ENCODE results near the gene KRTAP3-1.
"Not testable (repeated sequence)": the region's sequence is repeated elsewhere in the genome, so short reads cannot be mapped to it uniquely, and the experiment has no call there.

Gene KRTAP3-1

GRCh38 chr17:41008811-41009210 lies at the start of gene KRTAP3-1:
TSS of gene KRTAP3-1 (minus strand) at chr17:41009128. CDS start at chr17:41009074, 54 bp downstream.
- DNase-seq: no peak

- no peak for DNase-seq
These were observed 48.6 kb upstream of the KRTAP3-1 start for GRCh38 chr17:41057547-41057946.

GRCh38 chr17:41055130-41055529 lies 46.2 kb upstream of the KRTAP3-1 start, which contains the start of gene KRTAP2-2:
TSS of gene KRTAP2-2 (minus strand) at chr17:41055230. CDS start at chr17:41055211, 19 bp downstream.
- not testable (repeated sequence) for DNase-seq

- not testable (repeated sequence) for DNase-seq
These were observed 45.6 kb upstream of the KRTAP3-1 start for GRCh38 chr17:41054556-41054955.

- no peak for DNase-seq
These were observed 45.1 kb upstream of the KRTAP3-1 start for GRCh38 chr17:41054025-41054424.

GRCh38 chr17:41052566-41052965 lies 43.6 kb upstream of the KRTAP3-1 start:
- no peak for DNase-seq

GRCh38 chr17:41049110-41049509 lies 40.2 kb upstream of the KRTAP3-1 start:
- DNase-seq: no peak

GRCh38 chr17:41048441-41048840 lies 39.5 kb upstream of the KRTAP3-1 start:
- no peak for DNase-seq

GRCh38 chr17:41046735-41047465 lies 38.0 kb upstream of the KRTAP3-1 start, which contains the start of gene KRTAP2-1:
TSS of gene KRTAP2-1 (minus strand) at chr17:41047316. CDS start at chr17:41047267, 49 bp downstream.
- DNase-seq: not testable (repeated sequence)

- no peak for DNase-seq
These were observed 34.0 kb upstream of the KRTAP3-1 start for GRCh38 chr17:41042953-41043352.

- DNase-seq: not testable (repeated sequence)
These were observed 32.0 kb upstream of the KRTAP3-1 start, which contains the start of gene KRTAP1-1 for GRCh38 chr17:41040783-41041571. TSS of gene KRTAP1-1 (minus strand) at chr17:41041450. CDS start at chr17:41041397, 53 bp downstream.

GRCh38 chr17:41037853-41038350 lies 29.0 kb upstream of the KRTAP3-1 start:
- DNase-seq: no peak

- DNase-seq: not testable (repeated sequence)
These were observed 25.5 kb upstream of the KRTAP3-1 start, which contains the start of gene KRTAP1-3 for GRCh38 chr17:41034346-41034935. TSS of gene KRTAP1-3 (minus strand) at chr17:41034874. CDS start at chr17:41034821, 53 bp downstream.

GRCh38 chr17:41029633-41030245 lies 20.8 kb upstream of the KRTAP3-1 start, which contains the start of gene KRTAP1-4:
TSS of gene KRTAP1-4 (minus strand) at chr17:41030195. CDS start at chr17:41030078, 117 bp downstream.
- no peak for DNase-seq

- DNase-seq: no peak
These were observed 18.0 kb upstream of the KRTAP3-1 start, which contains the start of gene KRTAP1-5 for GRCh38 chr17:41026715-41027471. TSS of gene KRTAP1-5 (minus strand) at chr17:41027208. CDS start at chr17:41027155, 53 bp downstream.

- no peak for DNase-seq
These were observed 15.8 kb upstream of the KRTAP3-1 start for GRCh38 chr17:41024697-41025096.

GRCh38 chr17:41020336-41020735 lies 11.4 kb upstream of the KRTAP3-1 start:
- no peak for DNase-seq

- DNase-seq: no peak
These were observed 10.5 kb upstream of the KRTAP3-1 start for GRCh38 chr17:41019415-41019814.

- no peak for DNase-seq
These were observed 9.6 kb upstream of the KRTAP3-1 start for GRCh38 chr17:41018541-41018940.

- DNase-seq: no peak
These were observed 7.8 kb upstream of the KRTAP3-1 start for GRCh38 chr17:41016578-41017215.

GRCh38 chr17:41015454-41015853 lies 6.5 kb upstream of the KRTAP3-1 start:
- DNase-seq: no peak

All from CD4-positive, alpha-beta T cell treated with Interleukin-1 beta for 1 hour (primary cell).